Stimulated activated CD4-positive, alpha-beta T cell treated with anti-CD3 and anti-CD28 coated beads, TNF-alpha, amount 100 ng/mL, for 24 hours (primary cell): Measurements from ENCODE around the gene RPL31.

Experiments
- DNase-seq, 3 experiments: peaks; one replicate each; pipeline ENCODE4 v3.0.0-alpha.2; 2020; ENCODE audit warnings: low read depth in 3 of 3

Gene RPL31

DNA sequence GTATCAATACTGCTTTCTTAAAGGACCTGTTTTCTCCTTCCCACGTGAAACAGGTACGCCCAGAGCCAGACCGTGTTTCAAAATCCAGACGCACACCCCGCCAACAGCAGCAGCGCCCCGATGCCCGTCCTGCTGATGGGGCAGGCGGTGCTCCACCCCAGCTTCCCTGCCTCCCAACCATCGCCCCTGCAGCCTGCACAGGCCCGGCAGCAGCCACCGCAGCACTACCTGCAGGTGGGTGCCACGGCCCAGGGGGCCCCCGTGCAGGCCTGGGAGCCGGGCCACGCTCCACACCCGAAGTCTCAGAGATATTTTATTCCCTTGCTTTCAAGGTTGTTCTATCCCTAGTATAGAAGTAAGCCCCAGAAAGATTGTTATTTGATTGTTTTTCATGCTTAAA, 8.8 kb upstream of the RPL31 start:
- DNase-seq: no peak

DNA sequence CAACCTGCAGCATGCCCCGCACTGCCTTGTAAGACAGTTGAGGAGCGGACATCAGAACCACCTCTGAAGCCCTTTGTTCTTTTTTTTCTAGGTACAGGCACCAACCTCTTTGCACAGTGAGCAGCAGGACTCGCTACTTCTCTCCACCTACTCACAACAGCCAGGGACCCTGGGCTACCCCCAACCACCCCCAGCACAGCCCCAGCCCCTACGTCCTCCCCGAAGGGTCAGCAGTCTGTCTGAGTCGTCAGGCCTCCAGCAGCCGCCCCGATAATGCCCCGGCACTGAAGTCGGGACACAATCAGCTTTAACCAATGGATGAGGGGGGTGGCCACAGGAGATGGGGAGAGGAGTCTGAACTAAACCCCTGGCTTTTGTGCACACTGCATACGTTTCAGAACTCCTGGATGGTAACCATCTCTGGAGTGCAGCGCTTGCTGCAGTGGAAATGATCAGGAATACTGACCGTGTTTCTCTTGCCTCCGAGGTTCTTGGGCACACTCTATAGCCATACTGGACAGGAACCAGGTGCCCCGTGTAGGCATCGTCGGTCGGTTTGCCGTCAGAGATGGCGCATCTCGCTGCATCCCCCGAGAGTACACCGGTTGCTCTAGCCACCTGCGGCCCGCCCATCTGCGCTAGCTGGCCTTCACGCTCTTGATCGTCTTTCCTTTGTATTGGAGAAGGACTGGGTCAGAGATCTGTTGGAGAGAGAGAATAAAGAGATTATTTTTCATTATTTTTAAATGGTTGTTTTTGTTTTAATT, 6.6 kb upstream of the RPL31 start:
- no peak for DNase-seq

DNA sequence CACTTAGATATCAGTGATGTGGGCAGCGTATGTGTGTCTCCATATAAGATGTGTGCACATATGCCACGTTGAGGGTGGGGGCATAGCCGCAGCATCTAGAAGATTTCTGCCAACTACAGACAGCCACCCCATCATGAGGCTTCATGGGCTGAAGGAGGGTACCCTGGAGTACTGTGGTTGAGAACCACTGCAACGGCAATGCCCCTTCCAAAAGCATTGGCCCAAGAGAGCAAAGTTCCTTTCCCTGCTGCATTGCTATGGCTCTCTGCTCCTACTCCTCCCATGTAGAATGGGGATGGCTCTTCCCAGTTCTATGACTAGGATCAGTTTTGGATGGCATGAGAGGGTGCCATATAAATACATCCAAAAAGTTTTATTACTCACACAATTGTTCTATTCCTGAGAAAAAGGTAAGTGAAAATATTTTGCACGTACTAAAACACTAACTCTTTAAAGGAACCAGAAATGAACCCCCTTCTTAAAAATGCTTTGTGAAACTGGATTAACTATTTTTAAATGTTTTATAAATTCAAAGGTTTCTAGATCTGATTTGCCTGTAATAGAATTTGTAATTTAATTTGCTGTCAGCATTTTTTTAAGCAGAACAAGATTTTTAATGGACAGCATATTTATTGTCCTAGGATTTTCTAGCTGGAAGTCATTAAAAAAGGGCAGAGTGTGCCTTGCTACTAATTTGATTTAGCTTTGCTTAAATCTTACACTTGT, 4.4 kb upstream of the RPL31 start:
- DNase-seq: no peak

DNA sequence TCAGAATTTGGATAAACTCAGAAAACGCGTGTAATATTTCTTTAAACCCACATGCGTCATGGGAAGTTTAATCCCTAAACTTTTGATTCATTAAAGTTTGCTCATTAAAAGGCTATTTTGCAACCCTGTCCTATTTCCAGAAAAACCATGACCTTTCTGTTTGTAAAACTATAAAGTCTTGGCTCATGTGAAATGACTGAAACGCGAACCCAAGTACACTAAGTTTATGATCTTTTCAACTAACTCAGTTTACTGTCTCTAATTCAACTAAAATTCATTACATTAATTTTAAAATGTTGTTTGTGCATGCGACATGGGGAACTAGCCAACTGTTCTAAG, 3.9 kb upstream of the RPL31 start:
- no peak for DNase-seq

DNA sequence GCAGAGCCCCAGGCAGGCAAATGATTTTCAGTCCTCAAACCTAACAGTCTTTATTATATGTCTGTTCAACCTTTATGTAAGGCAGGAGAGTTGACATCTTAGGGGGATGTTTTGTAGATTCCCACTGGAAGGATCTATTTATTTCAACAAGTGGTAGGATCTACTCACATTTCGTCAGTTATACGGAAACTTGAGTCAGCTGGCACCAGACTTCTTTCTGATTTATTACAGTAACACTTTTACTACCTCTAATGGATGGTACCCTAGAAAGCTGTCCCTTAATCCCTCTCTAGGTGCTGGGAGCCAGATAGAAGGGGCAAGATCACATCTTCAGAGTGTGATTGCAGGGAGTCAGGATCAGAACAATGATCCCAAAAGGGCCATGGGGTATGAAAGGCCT, 2.1 kb upstream of the RPL31 start:
- no peak for DNase-seq

DNA sequence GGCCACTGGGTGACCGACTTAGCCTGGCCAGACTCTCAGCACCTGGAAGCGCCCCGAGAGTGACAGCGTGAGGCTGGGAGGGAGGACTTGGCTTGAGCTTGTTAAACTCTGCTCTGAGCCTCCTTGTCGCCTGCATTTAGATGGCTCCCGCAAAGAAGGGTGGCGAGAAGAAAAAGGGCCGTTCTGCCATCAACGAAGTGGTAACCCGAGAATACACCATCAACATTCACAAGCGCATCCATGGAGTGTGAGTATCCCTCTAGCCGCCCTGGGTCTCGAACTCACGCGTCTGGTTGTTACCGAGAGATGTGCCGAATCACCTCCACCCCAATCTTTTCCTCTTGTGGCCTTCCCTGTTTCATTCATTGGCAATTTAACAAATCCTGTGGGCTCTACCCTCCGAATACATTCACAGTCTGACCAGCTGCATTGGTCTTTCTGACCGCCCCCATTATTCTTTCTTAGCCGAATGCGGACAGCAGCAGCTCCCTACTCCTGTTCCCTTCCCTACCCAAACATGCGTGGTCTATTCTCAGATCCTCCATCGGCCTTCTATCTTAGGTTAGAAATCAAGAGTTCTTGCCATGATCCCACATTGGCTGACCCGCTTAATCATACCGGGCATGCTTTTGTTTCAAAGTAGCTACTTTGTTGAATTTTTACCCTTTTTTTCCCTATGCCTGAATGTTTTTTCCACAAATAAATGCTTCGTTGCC, 631 bp downstream of the RPL31 start:
- DNase-seq: peak in 1 of 3 experiments; percentile 13

DNA sequence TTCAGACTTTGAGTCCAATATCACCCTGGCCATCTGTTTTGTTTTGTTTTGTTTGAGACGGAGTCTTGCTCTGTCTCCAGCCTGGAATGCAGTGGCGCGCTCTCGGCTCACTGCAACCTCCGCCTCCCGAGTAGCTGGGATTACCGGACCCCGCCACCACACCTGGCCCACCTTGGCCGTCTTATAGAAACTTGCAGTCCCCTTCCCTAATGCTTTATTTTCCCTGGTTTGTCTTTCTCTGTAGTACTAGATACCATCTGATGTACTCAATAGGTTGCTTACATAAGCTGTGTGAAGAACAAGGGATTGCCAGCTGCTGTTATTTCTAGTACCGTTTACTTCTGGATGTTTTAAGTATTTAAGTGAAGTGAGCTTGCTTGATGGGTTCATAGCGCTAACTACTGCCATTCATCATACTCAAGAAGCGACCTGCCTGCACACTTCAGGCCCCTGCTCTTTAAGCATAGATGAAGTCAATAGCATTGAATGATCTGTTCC, 1.2 kb downstream of the RPL31 start:
- DNase-seq: no peak

DNA sequence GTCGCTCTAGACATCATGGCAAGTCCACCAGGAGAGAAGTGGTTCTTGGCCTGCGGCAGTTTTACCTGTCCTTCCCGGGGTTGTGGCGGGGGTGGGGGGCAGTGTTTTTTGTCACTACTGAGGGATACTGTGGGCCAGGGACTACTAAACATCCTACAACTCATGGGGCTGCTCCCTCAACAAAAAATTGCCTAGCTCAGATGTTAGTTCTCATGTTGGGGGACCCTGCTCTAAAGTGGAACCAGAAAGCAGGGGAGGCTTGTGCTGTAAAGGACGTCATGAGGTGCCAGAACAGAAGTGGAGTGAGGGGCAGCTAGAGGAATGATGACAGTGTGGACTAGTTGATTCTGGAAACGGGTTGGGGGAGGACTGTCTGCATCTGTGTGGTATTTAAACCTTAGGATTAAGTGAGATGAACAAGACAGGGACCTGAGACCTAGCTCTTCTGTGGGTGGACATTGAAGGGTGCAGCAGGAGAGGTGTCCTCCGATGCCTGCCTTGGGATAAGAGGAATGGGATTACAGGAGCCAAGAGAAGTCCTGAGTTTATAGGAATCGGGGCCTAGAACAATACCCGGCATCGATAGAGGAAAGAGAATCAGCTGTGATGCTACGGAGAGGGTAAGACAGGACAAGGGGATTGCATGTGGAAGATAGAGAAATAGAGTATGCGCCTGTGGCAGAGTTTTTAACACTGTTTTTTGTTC, 2.7 kb downstream of the RPL31 start:
- no peak for DNase-seq

DNA sequence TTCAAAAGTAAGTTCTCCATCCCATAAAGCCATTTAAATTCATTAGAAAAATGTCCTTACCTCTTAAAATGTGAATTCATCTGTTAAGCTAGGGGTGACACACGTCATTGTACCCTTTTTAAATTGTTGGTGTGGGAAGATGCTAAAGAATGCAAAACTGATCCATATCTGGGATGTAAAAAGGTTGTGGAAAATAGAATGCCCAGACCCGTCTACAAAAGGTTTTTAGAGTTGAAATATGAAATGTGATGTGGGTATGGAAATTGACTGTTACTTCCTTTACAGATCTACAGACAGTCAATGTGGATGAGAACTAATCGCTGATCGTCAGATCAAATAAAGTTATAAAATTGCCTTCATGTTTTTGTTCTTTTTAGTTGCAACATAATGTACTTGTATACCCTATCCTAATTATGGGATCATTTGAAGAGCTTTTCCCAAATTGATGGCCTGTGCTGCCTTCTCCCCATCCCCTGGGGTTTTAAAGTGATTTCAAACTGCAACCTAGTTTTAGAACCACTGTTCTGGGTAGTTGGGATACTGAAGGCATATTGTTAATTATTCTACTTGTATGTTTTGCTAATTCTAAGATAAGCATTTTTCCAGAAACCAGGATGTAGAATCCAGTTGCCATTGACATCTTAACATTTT, 4.1 kb downstream of the RPL31 start:
- DNase-seq: no peak

DNA sequence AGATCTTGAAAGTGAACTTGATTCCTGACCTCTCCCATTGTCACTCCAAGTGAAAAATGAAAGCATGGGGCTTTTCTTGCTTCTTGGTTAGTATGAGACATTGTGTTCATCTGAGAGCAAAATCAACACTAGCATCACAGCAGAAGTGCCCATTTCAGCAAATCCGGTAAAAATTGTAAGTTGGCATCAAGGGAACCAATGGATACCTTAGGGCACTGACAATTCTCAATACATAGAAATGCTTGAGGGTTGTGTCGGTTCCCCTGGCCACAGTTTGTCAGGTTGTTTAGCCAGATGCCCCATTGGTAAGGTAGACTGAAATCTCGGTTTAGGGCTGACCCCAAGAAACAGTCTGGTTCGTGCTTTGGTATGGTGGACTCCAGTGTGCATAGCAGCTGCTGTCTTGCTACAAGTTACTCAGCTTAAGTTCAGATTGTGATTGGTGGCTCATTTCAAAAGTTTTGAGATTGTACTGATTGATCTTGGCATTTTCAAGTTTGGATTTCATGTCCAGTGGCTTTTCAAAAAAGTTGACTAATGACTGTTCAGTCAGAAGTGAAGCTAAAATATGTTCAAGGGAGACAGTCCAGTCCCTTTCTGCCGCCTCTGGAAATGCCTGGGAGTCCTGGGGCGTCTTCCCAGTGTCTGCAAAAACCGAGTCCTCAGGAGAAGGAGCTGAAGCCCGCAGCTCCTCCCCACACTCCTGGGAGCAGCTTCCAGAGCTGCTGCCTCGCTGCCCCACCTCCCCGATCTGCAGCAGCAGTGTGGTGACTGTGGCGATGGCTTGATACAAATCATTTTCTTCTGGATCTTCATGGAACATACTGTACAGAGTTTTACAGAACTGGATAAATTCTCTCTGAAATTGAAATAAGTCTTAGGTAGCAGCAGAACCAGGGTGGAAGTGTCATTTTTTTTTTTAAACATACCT, 5.6 kb downstream of the RPL31 start:
- DNase-seq: no peak

DNA sequence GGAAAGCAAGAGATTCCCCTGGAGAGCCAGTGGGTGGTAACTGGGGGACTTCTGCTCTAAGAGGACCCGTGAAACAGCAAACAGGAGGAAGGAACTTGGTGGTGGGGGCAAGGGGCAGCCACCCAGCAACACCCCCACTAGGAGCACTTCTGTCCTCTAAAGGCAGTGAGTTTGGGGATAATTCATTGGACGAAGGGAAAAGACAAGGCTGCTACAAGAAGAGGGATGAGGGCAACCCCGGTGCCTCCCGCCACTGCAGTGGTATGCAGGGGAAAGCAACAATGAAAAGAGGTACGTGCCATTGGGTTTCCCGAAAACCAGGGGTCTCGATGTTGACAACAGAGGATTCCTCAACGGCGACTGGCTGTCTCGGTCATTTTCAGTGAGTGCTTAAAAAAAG, 9.1 kb downstream of the RPL31 start:
- no peak for DNase-seq

DNA sequence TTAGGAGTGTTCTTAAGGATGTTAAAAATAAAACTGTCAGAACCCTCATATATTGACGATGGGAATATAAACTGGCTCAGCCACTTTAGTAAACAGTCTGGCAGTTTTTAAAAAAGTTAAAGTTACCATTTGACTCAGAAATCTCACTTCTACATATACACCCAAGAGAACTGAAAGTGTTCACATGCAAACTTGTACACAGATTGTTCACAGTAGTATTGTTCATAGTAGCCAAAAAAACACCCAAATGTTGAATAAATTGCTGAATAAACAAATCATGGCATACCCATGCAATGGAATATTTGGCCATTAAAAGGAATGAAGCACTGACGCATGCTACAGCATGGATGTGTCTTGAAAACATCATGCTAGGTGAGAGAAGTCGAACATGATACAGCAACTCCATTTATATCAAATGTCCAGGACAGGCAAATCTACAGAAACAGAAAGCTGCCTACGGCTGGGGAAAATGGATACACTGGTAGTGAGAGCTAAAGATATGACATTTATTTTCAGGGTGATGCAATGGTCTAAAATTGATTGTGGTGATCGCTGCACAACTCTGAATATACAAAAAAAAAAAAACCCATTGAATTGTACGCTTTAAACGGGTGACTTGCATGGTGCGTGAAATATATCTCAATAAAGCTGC, 10.1 kb downstream of the RPL31 start:
- no peak for DNase-seq

DNA sequence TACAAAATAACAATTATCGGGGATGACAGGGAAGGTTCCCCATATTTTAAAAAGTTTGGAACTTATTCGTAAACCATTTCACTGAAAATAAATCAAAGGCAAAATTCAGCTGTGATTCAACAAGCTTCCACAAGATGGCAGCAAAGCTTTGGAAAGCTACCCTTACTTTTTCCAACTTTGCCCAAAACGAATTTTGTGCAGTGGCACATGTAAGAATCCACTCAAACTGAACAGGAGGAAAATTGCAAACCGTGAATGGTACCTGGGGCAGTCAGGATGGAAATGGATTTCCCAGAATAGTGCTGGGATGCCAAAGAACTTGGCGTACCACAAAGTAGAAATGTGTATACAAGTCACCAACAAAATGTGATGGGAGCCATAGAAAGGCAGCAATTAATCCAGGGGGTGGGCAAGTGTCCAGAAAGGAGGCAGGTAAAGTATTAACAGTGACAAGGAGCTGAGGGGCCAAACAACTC, 10.7 kb downstream of the RPL31 start:
- peak in 1 of 3 experiments; percentile 21 for DNase-seq

DNA sequence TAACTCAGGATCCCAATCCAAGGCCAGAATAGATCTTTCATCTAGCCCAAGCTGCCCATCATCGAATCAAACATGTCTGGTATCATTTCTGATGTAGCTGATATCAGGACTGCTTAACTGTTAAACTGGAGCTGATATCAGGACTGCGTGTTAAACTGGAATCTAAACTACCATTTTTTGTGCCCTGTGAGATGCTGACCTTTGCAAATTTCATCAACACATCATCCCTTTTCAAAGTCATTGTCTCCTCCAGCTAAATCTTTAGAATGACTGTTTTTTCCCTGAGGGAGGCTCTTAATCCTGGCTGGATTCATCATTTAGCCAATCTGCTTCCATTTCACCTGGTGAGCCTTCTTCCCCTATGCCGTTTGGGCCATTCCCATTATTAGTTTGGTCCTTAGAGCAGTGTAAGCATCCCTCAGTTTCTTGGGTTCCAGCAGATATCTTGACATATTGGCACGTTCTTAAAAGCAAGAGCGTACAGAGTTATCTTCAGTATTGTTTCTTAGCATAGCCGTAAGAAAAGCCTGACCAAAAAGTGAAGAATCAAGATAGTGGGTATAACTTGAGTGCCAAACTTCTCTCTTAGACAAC, 12.3 kb downstream of the RPL31 start:
- DNase-seq: no peak

DNA sequence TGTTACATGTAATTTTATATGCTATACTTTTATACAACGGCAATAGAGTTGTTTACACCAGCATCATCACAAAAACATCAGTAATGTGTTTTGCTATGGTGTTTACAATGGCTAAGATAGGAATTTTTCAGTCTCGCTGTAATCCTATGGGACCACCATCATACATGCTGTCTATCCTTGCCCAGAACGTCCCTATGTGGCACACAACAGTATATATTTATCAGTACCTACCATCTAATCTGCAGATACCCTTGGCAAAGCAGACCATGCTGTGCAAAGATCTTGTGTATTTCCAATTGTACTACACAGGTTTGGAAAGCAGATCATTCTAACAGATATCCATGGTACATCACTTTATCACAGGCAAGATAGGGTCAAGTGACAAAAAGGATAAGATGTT, 15.3 kb downstream of the RPL31 start:
- no peak for DNase-seq

DNA sequence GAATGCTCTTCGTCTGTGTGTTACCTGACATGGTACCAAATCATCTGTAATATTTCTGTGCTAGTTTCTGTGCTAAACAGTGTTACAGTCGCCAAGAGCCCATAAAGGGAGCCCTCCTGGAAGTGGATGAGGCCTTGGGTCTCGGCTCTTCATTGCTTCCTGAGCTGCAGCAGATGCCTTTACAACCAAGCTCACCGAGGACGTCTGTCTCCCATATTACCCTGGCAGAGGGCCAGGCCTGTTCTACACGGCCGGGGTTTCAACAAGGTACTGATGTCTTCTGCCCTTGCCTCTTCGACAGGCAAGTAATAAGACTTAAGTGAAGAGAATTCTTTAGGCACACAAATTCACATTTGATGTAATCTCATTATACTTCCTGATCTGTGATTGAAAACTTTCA, 16.8 kb downstream of the RPL31 start:
- DNase-seq: no peak

DNA sequence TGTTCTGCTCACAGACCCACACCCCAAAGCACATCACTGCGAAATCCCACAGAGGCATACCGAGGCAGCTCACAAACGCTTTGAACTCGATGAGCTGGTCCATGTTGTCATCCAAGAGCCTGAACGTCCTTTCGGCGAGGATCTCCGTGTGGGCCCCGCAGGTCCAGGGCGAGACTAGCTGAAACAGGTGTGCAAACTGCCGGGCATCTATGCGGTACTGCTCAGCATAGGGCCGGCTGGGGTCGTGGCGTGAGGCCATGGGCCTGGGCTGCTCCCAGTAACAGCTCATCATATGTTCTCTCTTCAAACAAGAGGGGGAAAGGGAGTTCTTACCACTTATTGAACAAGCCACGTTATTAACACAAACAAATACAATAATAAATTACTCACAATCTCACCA, 20.1 kb downstream of the RPL31 start:
- no peak for DNase-seq

DNA sequence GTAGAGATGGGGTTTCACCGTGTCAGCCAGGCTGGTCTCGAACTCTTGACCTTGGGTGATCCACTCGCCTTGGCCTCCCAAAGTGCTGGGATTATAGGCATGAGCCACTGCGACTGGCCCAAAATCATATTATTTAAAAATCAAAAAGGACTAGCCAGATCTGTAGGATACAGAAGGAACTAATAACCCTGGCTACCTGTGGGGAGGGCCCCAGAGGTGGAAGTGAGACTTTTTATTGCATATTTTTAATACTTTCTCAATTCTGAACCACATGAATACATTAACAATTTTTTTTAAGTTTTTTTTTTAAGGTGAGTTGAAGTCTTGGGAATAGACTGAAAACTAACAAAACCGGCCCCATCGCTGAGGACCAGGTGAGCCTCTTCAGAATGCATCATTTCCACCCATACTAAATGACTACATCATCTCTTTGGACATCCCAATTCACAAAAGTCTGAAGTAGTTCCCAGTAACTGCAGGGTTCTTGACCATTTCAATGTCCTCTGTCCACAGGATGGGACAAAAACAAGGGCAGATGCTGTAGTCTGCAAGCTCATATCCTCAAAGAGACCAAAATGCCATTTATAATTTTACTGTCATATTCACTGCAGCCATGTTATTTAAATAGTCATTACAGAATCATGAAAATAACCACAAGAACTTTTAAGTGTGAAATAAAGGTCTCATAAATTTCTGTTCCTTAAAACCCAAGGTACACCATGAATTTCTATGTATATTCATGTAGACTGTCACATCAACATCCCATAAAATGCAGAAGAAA, 21.4 kb downstream of the RPL31 start:
- DNase-seq: no peak

DNA sequence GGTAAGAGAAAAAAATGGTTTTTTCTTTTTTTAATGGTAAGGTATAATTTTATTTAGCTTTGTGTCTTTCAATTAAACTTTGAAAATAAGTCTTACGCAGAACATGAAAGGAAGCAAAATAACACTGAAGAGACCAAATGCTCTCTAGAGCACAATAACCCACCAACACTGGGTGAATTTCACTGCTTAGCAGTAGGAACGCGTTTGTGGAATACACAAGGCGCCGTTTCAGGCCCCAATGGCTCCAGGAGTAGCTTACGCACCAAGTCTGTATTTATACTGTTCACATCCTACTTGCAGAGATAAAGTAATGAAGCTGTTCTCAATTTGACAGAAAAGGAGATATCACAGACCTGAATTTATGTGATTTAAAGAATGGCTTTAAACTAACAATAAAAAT, 23.5 kb downstream of the RPL31 start:
- DNase-seq: no peak
